ENCODE measurements around the gene CTIF.
"Not testable (repeated sequence)": the region's sequence is repeated elsewhere in the genome, so short reads cannot be mapped to it uniquely, and the experiment has no call there.

The CTIF gene

DNA sequence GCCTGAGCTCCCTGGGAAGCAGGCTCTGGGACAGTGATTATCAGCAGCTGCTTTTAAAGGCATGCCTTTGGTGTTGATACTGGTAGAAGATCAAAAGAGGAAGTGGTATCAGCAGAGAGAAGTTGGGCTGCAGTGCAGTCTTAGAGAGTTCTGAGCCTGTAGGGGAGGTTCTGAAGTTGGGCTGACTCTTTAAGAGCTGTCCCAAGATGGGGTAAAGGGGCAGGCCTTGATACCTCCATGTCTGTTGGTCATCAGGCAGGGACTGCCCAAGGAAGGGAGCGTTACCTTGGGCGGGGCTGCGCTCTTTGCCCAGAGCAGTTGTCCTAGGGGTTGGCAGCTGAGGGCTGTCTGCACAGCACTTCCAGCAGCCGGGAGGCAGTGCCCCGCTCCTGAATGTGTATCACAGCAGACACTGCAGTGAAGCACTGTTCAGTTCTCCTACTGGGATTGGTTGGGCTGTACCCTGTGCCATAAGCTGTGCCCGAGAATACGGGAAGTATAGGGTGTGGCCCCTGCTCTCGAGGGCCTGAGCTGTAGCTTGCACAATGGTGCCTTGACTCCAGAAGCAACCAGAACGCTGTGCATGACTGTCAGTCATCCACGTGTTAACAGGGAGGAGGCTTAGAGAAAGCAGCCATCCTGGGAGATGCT is 177.0 kb downstream of the CTIF start:
- peak; percentile 70 for DNase-seq

DNA sequence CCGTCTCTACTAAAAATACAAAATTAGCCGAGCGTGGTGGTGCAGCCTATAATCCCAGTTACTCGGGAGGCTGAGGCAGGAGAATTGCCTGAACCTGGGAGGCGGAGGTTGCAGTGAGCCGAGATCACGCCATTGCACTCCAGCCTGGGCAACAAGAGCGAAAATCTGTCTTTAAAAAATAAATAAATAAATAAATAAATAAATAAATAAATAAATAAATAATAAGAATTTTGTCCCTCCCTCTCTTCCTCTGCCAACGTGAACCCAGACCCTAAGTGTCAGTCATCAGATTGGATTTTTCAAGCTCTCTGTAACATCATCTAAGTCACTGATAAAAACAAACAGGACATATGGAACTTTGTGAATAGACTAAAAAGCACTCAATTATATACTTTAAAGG is 178.4 kb downstream of the CTIF start:
- not testable (repeated sequence) for DNase-seq

DNA sequence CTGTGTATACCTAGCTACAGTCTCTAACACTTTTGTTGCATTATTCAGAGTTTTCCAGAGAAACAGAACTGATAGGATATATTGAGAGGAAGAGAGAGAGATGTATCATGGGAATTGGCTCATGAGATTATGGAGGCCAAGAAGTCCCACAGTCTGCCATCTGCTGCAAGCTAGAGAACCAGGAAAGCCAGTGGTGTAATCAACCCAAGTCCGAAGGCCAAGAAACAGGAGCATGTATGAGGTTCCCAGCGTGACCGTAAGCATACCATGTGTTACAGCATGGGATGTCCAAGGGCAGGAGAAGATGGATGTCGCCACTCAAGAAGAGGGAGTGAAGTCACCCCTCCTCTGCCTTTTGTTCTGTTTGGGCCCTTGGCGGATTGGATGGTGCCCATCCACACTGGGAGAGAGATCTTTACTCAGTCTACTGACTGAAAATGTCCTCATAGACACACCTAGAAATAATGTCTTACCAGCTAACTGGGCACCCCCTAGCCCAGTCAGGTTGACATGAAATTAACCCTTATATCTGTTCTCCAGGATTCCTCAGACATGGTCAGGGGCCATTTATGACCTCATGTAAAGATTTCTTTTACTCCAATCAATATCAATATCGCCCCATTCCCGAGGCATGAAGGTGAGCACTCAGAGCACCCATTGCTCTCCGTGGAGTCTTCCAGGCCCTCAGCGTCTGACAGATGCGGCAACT is 179.6 kb downstream of the CTIF start:
- DNase-seq: no peak

DNA sequence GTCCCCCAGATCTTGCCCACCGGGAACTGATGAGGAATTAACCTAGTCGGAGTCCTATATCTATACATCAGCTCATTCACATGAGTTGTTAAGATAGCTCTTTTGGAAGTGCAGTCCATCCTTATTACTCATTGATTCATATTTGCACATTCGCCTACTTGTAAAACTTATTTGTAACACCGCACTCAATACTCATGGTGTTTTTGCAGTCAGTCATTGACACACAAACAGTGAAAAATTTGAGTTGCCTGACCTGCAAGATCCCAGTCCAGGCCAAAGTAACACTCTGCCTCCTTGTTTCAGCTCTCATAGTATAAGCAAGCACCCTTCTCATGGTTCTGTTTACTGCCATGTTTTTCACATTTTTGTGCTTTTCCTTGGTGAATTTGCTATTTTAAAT is 180.6 kb downstream of the CTIF start:
- DNase-seq: no peak

DNA sequence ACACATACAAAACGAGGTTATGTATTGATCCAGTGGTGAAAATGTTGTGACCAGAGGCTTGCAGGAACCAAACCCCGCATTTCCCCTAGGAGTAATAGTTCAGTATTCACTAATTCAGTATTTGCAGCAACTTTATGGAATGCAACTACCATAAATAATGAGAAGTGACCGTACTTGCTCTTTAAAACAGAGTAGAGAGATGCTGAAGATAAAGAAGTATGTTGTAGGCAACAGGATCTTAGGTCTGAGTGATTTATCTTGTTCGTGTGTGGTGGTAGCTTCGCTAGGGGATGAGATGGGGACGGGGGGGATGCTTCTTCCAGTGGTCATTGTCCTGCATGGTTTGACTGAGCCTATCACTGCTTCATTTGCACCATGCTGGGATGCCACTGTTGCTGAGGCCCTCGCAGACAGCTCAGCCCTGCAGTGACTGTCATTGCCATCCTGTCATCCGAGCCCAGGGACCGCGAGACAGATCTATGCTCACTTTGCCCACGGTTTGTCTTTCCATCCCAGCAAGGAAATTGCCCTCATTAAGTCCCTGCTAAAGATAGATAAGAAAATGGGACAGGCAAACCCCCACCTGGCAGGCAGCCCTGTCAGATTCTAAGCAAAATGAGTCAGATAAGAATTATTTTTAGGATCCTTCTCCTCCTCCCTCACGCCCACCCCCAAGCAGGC is 181.3 kb downstream of the CTIF start:
- peak; percentile 71 for DNase-seq

DNA sequence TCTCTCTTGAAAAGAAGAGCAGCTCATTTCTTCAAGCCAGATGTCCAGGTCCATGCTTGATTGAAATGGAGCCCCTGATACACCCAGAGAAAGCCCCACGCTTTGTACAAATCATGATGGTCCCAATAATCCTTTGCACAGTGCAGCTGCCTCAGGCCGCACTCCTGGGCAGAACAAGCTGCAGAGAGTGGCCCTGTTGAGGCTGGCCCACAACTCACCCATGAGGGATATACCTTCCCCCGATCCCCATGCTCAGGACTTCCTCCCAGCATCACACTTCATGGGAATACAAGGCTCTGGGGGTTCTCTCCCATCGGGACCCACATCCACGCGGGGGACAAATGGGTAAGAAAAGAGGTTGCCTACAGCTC is 181.8 kb downstream of the CTIF start:
- no peak for DNase-seq

DNA sequence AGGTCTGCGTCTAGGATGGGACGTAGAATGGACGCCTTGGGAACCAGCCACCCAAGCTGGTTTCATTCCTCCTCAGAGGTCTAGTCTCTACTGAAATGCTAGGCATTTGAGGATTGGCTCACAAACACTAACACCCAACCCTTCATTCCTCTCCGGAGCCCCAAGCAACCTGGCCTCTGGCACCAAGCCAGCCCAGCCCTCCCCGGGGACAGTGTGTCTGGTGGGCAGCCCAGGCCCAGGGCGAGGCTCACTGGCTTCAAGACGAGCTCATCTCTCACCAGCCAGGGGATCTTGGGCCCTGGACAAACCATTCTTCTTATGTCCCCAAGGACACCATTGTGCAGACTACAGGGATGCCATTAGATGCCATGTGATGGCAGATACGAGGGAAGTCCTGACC is 182.5 kb downstream of the CTIF start:
- no peak for DNase-seq

DNA sequence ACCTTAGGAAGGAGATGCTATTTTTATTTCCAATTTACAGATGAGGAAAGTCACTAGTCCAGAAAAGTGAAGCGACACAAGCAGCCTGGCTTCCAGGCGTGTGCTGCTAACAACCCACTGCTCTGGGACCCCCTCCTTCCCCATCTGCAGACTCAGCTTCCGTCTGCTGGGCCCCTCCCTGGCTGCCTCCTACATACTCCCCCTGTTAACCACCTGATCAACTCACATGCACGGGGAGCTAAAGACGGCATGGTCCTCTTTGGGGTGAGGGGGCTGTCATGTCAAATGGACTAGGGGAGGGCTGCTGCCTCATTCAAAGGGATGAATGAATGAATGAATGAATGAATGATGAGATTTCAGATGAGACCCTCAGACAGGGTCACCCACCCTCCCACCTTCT is 184.2 kb downstream of the CTIF start:
- no peak for DNase-seq

DNA sequence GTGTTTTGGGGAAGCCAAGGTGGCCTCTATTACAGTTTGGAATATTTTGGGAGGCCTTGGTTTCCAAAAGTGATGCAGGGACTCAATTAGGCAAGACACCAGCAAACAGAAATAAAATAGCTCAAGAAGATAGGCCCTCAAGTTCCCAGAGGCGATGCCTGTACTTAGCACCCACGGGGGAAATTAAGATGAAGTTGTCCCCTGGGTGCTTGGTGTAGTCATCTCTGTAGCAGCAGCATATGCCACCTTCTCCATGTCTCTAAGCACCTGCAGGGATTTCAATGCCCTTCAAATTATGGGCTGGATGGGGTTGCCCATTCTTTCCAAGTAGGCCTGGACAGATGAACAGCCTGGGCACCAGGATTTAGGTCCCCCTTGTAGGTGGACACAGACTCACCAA is 185.0 kb downstream of the CTIF start:
- DNase-seq: no peak

DNA sequence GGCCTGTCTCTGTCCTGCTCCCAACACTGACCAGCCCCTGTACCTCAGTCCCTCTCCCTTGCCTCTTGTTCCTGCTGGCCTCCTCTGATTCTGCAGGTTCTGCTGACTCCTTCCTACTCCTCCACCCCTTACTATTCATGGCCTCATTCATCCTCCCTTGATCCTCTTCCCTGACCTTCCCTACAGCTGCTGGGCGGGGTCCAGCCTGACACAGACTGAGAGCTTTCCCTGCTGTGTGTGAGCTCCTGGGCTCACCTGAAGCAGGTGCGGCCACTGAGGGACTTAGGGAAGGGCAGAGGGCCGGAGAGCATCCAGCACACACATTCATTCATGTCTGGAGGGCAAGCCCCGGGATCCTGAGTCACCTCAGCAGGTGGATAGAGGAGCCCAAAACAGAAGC is 185.6 kb downstream of the CTIF start:
- no peak for DNase-seq

DNA sequence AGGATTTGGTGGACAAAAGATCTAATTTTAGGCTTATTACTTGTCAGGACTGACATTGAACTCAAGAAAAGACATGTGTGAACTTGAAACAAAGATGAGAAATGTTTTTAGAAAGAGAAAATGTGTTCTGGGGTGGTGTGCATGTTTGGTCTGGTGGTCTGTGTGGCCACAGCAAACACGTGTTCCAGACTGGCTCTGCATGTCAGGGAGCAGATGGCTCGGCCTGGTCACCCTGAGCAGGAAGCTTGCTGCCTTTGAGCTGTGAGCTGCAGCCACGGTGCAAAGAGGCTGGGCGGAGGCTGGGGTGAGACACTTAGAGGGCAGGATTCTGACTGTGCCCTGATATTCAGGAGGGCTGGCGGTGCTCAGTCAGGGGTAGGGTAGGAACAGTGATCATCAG is 186.1 kb downstream of the CTIF start:
- no peak for DNase-seq

DNA sequence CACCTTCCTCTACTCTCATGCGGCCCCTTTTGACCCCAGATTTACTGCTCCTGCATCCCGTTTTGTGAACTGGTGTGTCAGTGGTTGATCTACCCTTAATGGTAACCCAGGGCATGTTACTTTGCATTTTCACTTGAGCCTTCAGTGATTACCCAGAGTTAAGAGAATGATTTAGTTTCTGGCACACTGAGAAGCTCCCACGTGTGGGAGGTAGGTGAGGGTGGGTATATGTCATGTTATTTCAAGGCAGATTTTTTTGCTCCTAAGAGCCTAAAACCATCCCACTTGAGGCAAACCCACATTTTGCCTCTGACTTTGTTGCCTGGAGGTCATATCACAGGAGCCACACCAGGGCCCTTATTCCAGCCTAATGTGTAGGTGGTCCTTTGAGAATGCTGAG is 186.7 kb downstream of the CTIF start:
- DNase-seq: no peak

DNA sequence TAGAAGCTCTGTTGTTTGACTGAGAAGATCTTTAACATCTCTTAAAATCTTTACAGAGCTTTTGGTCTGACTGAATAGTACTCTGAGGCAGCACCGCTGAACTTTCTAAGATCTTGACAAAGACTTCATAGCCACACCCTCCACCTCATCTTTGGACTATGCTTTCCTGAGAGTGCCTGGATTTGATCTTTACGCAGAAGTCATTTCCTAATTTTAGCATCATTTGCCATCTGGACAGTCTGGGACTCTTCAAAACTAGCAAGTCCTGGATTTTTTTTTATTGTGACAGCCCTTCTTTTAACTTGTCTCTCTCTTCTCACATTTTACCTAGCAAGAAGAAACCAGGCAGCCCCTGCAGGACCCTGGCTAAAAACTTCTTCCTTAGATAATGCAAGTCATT is 188.8 kb downstream of the CTIF start:
- no peak for DNase-seq

DNA sequence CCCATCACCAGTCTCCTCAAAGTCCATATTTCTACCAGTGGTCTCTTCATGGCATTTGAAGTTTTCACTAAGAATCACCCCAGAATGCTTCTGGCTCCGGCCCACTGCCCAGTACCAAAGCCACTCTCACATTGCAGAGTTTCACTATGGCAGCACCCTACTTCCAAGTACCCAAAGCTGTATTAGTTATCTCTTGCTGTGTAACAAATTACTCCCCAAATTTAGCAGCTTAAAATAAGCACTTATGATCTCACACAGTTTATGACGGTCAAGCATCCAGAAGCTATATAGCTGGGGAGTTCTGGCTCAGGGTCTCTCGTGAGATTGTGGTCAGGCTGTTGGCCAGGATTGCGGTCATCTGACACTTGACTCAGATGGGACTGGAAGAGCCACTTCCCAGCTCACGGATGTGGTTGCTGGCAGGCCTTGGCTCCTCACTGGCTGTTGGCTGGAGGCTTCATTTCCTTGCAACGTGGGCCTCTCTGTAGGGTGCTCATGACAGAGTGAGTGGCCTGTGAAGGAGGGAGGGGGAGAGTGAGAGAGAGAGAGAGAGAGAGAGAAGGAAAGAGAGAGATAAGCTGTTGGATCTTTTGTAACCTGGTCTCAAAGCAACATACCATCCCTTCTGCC is 189.5 kb downstream of the CTIF start:
- DNase-seq: no peak

DNA sequence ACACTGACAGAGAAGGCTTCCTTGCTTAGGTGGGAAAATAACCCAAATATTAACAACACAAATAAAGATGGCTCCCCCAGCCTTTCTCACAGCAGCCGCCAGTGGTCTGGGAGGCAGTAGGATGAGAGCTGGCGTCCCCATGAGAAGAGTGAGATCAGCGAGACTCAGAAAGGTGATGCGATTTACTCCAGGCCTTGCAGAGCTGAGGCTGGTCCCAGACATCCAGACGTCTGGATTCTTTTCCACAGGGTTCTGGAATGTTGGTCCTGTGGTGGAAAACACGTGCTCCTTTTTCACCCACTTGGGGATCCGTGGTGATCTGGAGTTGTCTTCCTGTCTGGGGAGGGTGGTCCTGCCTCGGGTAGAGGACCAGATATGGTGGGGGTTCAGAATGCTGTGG is 190.6 kb downstream of the CTIF start:
- no peak for DNase-seq

DNA sequence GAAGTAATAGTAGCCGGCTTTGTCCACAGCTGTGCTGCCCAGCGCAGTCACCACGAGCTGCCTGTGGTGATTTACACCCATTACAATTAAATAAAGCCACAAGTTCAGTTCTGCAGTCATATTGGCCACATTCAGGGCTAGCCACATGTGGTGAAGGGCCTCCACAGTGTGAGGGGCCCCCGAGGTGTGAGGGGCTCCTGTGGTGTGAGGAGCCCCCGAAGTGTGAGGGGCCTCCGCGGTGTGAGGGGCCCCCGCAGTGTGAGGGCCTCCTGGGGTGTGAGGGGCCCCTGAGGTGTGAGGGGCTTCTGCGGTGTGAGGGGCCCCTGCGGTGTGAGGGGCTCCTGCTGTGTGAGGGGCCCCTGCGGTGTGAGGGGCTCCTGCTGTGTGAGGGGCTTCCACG is 191.2 kb downstream of the CTIF start:
- DNase-seq: no peak

DNA sequence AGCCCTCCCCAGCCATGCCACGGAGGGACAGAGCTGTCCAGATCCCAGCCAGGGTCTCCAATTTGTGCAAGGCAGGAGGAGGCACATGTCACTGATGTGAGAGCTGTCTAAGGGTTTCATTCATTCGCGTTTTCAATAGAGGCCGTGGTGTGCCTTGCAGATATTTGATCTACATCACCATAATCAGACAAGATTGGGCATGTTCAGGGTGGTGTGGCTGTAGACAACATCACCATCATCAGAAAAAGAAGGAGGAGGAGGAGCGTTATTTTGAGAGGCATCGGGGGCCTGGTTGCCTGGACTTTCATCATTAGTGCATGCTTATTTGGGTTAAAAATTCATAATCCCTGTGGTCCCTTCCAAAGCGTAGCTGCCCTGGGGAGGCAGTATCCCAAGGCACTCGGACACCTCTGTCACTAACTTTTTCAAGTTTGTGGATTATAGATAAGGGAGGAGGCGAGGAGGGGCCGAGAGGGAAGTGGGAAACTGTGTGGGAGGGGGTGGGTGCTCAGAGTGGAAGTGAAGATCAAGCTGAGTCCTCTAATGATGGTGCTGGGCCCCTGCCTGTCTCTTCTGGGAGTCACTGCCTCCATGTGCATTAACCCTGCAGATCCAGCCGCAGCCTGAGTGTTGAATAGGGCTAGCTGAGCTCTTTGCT is 194.1 kb downstream of the CTIF start:
- no peak for DNase-seq

DNA sequence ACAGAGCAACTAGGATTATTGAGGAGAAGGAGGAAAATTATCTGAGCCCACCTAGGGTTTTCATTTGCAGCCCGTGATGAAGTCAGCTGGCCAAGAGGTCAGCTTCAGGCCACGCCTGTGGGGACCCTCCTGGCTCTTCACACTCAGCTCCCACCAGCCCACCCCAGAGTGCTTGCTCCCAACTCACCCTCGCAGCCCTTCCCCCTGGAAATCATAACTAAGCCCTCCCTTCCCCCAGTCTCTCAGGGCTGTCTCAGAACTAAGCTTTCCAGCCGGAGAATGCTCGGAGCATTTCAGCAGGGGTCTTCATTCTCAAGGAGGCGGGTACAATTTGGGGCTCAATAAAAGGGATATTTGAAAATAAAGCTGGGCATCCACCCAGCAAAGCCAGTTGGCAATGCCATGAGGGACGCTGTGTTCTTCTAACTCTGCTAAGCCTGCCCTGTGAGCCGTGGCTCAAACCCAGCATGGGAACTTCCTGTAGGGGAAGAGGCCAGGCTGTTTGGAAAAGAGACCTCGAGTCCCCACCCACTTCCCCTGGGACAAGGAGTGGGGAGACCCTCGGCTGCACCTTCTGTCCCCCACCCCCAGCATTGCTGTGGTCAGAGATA is 194.9 kb downstream of the CTIF start:
- DNase-seq: no peak

DNA sequence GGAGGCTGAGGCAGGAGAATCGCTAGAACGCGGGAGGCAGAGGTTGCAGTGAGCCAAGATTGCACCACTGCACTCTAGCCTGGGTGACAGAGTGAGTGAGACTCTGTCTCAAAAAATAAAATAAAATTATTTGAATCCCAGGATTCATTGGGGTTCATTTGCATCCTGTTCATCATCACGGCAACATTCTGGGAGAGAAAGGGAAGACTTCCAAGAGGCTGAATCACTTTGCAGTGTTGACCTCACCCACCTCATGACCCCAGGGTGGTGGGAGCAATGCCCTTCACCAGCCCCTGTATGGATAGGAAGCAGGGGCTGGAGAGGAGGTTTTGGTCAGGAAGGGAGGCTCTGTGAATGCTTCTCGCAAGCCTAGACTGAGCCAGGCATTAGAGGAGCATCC is 195.6 kb downstream of the CTIF start:
- no peak for DNase-seq

DNA sequence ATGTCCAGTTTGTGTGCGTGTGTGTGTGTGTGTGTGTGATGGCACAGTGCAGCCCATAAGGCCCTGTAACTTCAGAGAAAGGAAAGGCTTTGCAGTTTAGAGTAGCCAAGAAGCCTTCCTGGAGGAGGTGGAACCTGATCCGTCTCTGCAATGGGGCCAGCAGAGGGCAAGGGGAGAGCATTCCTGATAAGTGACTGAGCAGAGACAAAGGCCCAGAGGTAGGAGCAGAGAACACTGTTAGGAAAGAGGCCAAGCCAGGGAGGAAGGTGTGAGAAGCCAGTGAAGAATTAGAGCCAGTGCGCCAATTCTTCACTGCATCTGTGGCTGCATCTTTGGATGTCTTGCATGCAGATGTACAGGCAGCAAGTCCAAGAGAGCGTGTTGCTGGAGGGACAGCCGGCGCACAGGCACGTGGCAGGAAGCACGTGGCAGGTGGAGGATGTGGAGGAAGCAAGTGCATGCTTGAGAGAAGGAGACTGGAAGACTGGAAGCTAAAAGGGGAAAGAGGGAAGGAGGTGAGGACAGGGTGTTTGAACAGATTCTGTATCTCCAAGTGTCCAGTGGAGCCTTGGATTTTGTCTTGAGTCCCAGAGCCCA is 196.3 kb downstream of the CTIF start:
- DNase-seq: no peak

DNA sequence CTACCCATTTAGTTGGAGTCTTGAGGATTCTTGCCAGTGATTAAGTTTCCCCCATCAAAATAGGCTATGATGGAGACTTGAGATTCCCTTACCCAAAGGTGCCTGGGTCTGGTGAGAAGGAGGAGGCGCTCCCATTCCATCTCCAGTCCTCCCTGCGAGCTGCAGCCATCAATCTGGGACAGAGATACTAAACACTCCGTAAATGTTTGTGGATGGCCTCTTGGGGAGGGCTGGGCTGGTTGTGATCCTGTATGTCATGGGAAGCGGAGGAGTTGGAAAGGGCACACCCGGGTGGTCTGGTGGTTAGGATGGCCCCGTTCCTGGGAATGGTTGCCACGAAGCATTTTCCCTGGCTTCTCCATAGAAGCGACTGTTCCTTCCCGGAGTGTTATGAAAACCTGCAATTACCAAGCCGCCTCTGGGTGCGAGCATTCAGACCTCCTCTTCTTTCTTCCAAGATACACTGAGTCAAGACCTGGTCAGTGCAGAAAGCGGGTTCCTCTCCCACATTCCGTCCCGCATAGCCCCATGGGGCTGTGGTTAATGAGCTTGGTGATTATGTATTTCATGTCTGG is 196.9 kb downstream of the CTIF start:
- no peak for DNase-seq
